Ishikawa (cell line): ENCODE data around the gene GSTO2.

Experiments
- CEBPB ChIP-seq: IDR thresholded peaks from 2 replicates; pipeline ENCODE4 v1.6.1; 2012
- CREB1 ChIP-seq: IDR thresholded peaks from 2 replicates; pipeline ENCODE4 v1.6.1; 2012; ENCODE audit warnings: low read depth
- EGR1 ChIP-seq: IDR thresholded peaks from 2 replicates; pipeline ENCODE4 v1.6.1; 2012
- EP300 ChIP-seq: IDR thresholded peaks from 2 replicates; pipeline ENCODE4 v1.6.1; 2012; ENCODE audit warnings: borderline replicate concordance
- FOXM1 ChIP-seq: IDR thresholded peaks from 2 replicates; pipeline ENCODE4 v1.6.1; 2012; ENCODE audit warnings: low read depth, borderline replicate concordance
- NFIC ChIP-seq: IDR thresholded peaks from 2 replicates; pipeline ENCODE4 v1.6.1; 2012
- RAD21 ChIP-seq: IDR thresholded peaks from 2 replicates; pipeline ENCODE4 v1.6.1; 2012; ENCODE audit warnings: low read depth
- REST ChIP-seq: IDR thresholded peaks from 2 replicates; pipeline ENCODE4 v1.6.1; 2012; ENCODE audit warnings: low read depth, mild to moderate bottlenecking
- TAF1 ChIP-seq: IDR thresholded peaks from 2 replicates; pipeline ENCODE4 v1.6.1; 2012; ENCODE audit warnings: low read depth, mild to moderate bottlenecking
- TCF12 ChIP-seq: IDR thresholded peaks from 2 replicates; pipeline ENCODE4 v1.6.1; 2012; ENCODE audit warnings: low read depth
- TEAD4 ChIP-seq: IDR thresholded peaks from 2 replicates; pipeline ENCODE4 v1.6.1; 2012
- YY1 ChIP-seq: IDR thresholded peaks from 2 replicates; pipeline ENCODE4 v1.6.1; 2012; ENCODE audit warnings: low read depth
- ZBTB7A ChIP-seq: IDR thresholded peaks from 2 replicates; pipeline ENCODE4 v1.6.1; 2012; ENCODE audit warnings: low read depth
- TF ChIP-seq, protein P1 (sequence below): IDR thresholded peaks from 2 replicates; pipeline ENCODE4 v1.6.1; 2012
- TF ChIP-seq, protein P2 (sequence below): IDR thresholded peaks from 2 replicates; pipeline ENCODE4 v1.6.1; 2012

Gene GSTO2

GRCh38 chr10:104240078-104240477, 28.9 kb upstream of the GSTO2 start:
- TF ChIP-seq RAD21 (no peak), FOXM1 (no peak), NFIC (no peak), ZBTB7A (no peak), TEAD4 (no peak), REST (no peak), YY1 (no peak), EGR1 (no peak), CEBPB (no peak), TCF12 (no peak), CREB1 (no peak), EP300 (no peak)
- TF ChIP-seq, protein P1, sequence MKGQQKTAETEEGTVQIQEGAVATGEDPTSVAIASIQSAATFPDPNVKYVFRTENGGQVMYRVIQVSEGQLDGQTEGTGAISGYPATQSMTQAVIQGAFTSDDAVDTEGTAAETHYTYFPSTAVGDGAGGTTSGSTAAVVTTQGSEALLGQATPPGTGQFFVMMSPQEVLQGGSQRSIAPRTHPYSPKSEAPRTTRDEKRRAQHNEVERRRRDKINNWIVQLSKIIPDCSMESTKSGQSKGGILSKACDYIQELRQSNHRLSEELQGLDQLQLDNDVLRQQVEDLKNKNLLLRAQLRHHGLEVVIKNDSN: no peak
- TF ChIP-seq, protein P2, sequence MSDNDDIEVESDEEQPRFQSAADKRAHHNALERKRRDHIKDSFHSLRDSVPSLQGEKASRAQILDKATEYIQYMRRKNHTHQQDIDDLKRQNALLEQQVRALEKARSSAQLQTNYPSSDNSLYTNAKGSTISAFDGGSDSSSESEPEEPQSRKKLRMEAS: no peak

DNA sequence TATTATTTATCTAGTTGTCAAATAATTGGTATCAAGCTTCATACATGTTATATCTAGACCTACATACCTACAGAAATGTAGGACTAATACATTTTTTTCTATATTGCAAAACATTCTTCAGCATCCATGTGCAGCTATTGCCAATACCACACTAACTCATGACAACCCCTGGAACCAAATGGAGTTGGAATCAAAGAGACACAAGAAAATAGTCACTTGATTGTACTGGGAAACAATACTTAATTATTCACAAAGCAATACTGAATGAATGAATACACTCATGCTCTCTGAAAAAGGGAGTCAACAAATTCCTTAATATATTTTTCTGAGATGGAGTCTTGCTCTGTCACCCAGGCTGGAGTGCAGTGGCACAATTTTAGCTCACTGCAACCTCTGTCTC, 26.4 kb upstream of the GSTO2 start:
- TF ChIP-seq TAF1: no peak
- no peak for TF ChIP-seq NFIC
- TF ChIP-seq, protein P2: no peak
- TF ChIP-seq EGR1: no peak
- no peak for TF ChIP-seq CEBPB
- TF ChIP-seq TEAD4: no peak
- TF ChIP-seq, protein P1: no peak
- TF ChIP-seq REST: no peak
- TF ChIP-seq CREB1: no peak
- TF ChIP-seq FOXM1: no peak

- TF ChIP-seq CREB1 (no peak), FOXM1 (no peak), RAD21 (no peak), CEBPB (no peak), TCF12 (no peak), REST (no peak), NFIC (no peak), EGR1 (no peak), EP300 (no peak), ZBTB7A (no peak), TEAD4 (no peak), TAF1 (no peak), YY1 (no peak)
- TF ChIP-seq, protein P2: no peak
- TF ChIP-seq, protein P1: no peak
Measured at GRCh38 chr10:104243512-104243911, 25.5 kb upstream of the GSTO2 start.

GRCh38 chr10:104245066-104245632, 23.8 kb upstream of the GSTO2 start:
- TF ChIP-seq, protein P1: no peak
- TF ChIP-seq TCF12 (no peak), YY1 (no peak), EGR1 (no peak), CREB1 (no peak), ZBTB7A (no peak), RAD21 (no peak), EP300 (no peak), FOXM1 (no peak), TAF1 (no peak), CEBPB (no peak), NFIC (no peak), TEAD4 (no peak)
- TF ChIP-seq, protein P2: no peak
